ENCODE results near the gene PKP2.

PKP2 gene

DNA sequence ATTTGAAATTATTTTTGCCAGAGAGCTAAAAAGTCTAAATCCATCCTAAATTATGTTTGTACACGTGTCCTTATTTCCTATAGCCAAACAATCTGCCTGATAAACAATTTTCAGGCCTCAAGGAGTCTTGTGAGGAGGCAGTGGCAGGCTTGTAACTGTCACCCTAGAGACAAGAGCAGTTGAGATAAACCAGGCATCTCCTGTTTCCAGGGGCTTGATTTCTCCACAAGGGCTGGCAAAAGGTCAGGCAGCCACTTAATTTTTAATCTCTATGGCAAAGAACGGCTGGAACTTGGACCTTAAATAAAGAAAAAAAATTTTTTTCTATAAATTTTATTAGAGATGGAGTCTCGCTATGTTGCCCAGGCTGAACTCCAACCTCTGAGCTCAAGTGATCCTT is 15.5 kb downstream of the PKP2 start:
- TF ChIP-seq, protein P1, sequence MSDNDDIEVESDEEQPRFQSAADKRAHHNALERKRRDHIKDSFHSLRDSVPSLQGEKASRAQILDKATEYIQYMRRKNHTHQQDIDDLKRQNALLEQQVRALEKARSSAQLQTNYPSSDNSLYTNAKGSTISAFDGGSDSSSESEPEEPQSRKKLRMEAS (IDR thresholded peaks at IDR 0.05): no peak
- no peak for TF ChIP-seq TAF1 (IDR thresholded peaks at IDR 0.05; ENCODE audit: low read depth)
- TF ChIP-seq EGR1 (IDR thresholded peaks at IDR 0.05): no peak
- TF ChIP-seq, protein P2, sequence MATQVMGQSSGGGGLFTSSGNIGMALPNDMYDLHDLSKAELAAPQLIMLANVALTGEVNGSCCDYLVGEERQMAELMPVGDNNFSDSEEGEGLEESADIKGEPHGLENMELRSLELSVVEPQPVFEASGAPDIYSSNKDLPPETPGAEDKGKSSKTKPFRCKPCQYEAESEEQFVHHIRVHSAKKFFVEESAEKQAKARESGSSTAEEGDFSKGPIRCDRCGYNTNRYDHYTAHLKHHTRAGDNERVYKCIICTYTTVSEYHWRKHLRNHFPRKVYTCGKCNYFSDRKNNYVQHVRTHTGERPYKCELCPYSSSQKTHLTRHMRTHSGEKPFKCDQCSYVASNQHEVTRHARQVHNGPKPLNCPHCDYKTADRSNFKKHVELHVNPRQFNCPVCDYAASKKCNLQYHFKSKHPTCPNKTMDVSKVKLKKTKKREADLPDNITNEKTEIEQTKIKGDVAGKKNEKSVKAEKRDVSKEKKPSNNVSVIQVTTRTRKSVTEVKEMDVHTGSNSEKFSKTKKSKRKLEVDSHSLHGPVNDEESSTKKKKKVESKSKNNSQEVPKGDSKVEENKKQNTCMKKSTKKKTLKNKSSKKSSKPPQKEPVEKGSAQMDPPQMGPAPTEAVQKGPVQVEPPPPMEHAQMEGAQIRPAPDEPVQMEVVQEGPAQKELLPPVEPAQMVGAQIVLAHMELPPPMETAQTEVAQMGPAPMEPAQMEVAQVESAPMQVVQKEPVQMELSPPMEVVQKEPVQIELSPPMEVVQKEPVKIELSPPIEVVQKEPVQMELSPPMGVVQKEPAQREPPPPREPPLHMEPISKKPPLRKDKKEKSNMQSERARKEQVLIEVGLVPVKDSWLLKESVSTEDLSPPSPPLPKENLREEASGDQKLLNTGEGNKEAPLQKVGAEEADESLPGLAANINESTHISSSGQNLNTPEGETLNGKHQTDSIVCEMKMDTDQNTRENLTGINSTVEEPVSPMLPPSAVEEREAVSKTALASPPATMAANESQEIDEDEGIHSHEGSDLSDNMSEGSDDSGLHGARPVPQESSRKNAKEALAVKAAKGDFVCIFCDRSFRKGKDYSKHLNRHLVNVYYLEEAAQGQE (IDR thresholded peaks at IDR 0.05; ENCODE audit: low read depth): no peak
- TF ChIP-seq, protein P3, sequence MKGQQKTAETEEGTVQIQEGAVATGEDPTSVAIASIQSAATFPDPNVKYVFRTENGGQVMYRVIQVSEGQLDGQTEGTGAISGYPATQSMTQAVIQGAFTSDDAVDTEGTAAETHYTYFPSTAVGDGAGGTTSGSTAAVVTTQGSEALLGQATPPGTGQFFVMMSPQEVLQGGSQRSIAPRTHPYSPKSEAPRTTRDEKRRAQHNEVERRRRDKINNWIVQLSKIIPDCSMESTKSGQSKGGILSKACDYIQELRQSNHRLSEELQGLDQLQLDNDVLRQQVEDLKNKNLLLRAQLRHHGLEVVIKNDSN (IDR thresholded peaks at IDR 0.05): no peak
- no peak for TF ChIP-seq RAD21 (IDR thresholded peaks at IDR 0.05; ENCODE audit: low read depth)
- TF ChIP-seq YY1 (IDR thresholded peaks at IDR 0.05; ENCODE audit: low read depth): no peak
- no peak for TF ChIP-seq CREB1 (IDR thresholded peaks at IDR 0.05; ENCODE audit: low read depth)
- TF ChIP-seq TEAD4 (IDR thresholded peaks at IDR 0.05): no peak
- TF ChIP-seq TCF12 (IDR thresholded peaks at IDR 0.05; ENCODE audit: low read depth): no peak
- TF ChIP-seq FOXM1 (IDR thresholded peaks at IDR 0.05; ENCODE audit: borderline replicate concordance, low read depth): no peak
- TF ChIP-seq ZBTB7A (IDR thresholded peaks at IDR 0.05; ENCODE audit: low read depth): no peak
- no peak for TF ChIP-seq CEBPB (IDR thresholded peaks at IDR 0.05)
- no peak for TF ChIP-seq EP300 (IDR thresholded peaks at IDR 0.05; ENCODE audit: borderline replicate concordance)
- no peak for TF ChIP-seq NFIC (IDR thresholded peaks at IDR 0.05)

DNA sequence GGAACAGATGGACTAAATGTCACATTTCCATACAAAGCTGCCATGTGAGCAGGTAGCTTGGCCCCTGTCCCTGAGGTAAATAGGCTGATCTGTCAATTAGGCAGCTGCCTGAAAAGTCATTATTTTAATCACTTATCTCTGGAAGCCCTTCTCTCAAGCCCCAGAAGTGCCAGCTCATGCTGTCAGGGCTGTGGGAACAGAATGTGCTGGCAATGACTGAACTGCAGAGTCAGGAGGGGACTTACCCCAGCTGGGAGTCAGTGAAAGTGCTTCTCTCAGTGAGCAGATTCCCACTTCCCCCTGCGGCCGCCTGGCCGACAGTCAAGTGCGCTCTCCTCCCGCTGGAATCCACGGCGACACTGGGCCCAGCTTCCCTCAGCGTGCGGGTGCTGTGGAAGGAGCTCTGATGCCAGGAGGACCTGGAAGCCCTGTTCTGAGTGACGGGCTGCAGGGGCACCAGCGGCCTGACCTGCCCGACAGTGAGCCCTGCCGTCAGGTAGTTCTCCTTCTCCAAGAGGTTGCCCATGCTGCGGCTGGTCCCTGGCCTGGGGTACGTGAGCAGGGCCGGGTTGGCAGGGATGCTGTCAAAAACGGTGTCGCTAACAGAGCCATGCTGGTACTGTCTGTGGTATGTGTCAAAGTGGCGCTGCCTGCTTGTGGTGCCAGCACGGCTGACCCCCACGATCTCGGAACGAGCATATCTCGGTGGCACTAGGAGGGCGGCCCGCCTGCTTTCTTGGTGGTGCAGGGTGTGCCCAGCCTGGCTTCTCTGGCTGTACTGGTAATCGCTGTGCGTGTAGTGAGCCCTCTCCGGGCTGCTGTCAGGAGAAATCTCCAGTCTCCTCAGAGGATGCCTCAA is 18.7 kb downstream of the PKP2 start:
- TF ChIP-seq TAF1 (IDR thresholded peaks at IDR 0.05; ENCODE audit: low read depth) (no peak), RAD21 (IDR thresholded peaks at IDR 0.05; ENCODE audit: low read depth) (no peak), CREB1 (IDR thresholded peaks at IDR 0.05; ENCODE audit: low read depth) (no peak), FOXM1 (IDR thresholded peaks at IDR 0.05; ENCODE audit: borderline replicate concordance, low read depth) (no peak), YY1 (IDR thresholded peaks at IDR 0.05; ENCODE audit: low read depth) (no peak), ZBTB7A (IDR thresholded peaks at IDR 0.05; ENCODE audit: low read depth) (no peak), EP300 (IDR thresholded peaks at IDR 0.05; ENCODE audit: borderline replicate concordance) (no peak), EGR1 (IDR thresholded peaks at IDR 0.05) (no peak), NFIC (IDR thresholded peaks at IDR 0.05) (no peak), TCF12 (IDR thresholded peaks at IDR 0.05; ENCODE audit: low read depth) (no peak), CEBPB (IDR thresholded peaks at IDR 0.05) (no peak), TEAD4 (IDR thresholded peaks at IDR 0.05) (no peak)
- TF ChIP-seq, protein P2 (IDR thresholded peaks at IDR 0.05; ENCODE audit: low read depth): no peak
- TF ChIP-seq, protein P3 (IDR thresholded peaks at IDR 0.05): no peak
- TF ChIP-seq, protein P1 (IDR thresholded peaks at IDR 0.05): no peak

DNA sequence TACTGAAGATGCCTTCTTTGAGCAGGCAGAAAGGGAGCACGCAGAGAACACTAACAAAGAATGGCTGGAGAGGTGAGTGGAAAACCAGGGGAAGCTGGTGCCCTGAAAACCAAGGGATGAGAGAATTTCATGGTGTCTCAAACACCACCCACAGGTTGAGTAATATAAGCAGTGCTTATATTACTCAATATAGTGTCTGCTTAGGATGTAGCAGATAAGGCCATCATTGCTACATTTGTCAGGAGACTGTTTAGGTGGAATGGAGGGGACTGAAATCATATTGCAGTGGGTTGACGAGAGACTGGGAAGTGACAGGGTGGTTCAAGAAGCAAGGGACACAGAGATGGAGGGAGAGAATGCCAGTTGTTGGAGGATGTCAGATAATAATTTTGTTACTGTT is 20.6 kb downstream of the PKP2 start:
- TF ChIP-seq YY1 (IDR thresholded peaks at IDR 0.05; ENCODE audit: low read depth) (no peak), NFIC (IDR thresholded peaks at IDR 0.05) (no peak), TCF12 (IDR thresholded peaks at IDR 0.05; ENCODE audit: low read depth) (no peak), TAF1 (IDR thresholded peaks at IDR 0.05; ENCODE audit: low read depth) (no peak), CEBPB (IDR thresholded peaks at IDR 0.05) (no peak), CREB1 (IDR thresholded peaks at IDR 0.05; ENCODE audit: low read depth) (no peak), EGR1 (IDR thresholded peaks at IDR 0.05) (no peak), EP300 (IDR thresholded peaks at IDR 0.05; ENCODE audit: borderline replicate concordance) (no peak), TEAD4 (IDR thresholded peaks at IDR 0.05) (no peak), ZBTB7A (IDR thresholded peaks at IDR 0.05; ENCODE audit: low read depth) (no peak)
- TF ChIP-seq, protein P2 (IDR thresholded peaks at IDR 0.05; ENCODE audit: low read depth): no peak
- TF ChIP-seq, protein P1 (IDR thresholded peaks at IDR 0.05): no peak
- TF ChIP-seq, protein P3 (IDR thresholded peaks at IDR 0.05): no peak

Measured in Ishikawa (cell line).